H9 (cell line): ENCODE measurements around the gene GTF2H2. TPM values are rescaled to one million over a fixed set of nuclear protein-coding genes. Genes with fewer than 3 reads are reported as not detected.
"Not testable (repeated sequence)": the region's sequence is repeated elsewhere in the genome, so short reads cannot be mapped to it uniquely, and the experiment has no call there.

ENCODE experiments used
- DNase-seq: peaks from one replicate; pipeline ENCODE4 v3.0.0-alpha.2; 2017
- H2AFZ ChIP-seq: one replicate; pipeline ENCODE4 v1.6.1; 2013; ENCODE audit warnings: mild to moderate bottlenecking, low read length, control low read depth, moderate library complexity
- H2AK5ac ChIP-seq: 2 replicates; pipeline ENCODE4 v1.6.1; 2013; ENCODE audit warnings: low read length, control low read depth, mixed read lengths; ENCODE audit not compliant: insufficient read length
- H2BK120ac ChIP-seq: one replicate; pipeline ENCODE4 v1.6.1; 2013; ENCODE audit warnings: low read depth, mild to moderate bottlenecking, low read length, control low read depth, inconsistent platforms; ENCODE audit not compliant: poor library complexity, severe bottlenecking
- H2BK12ac ChIP-seq: 2 replicates; pipeline ENCODE4 v1.6.1; 2013; ENCODE audit warnings: low read length, control low read depth, mixed read lengths, low read depth; ENCODE audit not compliant: insufficient read length
- H2BK15ac ChIP-seq: 2 replicates; pipeline ENCODE4 v1.6.1; 2013; ENCODE audit warnings: low read depth, low read length, control low read depth
- H2BK20ac ChIP-seq: one replicate; pipeline ENCODE4 v1.6.1; 2013; ENCODE audit warnings: low read depth, mild to moderate bottlenecking, low read length, control low read depth, inconsistent platforms; ENCODE audit not compliant: poor library complexity, severe bottlenecking
- H2BK5ac ChIP-seq: 2 replicates; pipeline ENCODE4 v1.6.1; 2013; ENCODE audit warnings: low read length, control low read depth, mixed read lengths; ENCODE audit not compliant: insufficient read length
- H3K14ac ChIP-seq: 2 replicates; pipeline ENCODE4 v1.6.1; 2013; ENCODE audit warnings: low read length, control low read depth; ENCODE audit not compliant: insufficient read depth
- H3K18ac ChIP-seq: 2 replicates; pipeline ENCODE4 v1.6.1; 2013; ENCODE audit warnings: low read depth, mild to moderate bottlenecking, mixed read lengths, low read length, control low read depth; ENCODE audit not compliant: insufficient read length
- H3K23ac ChIP-seq: 2 replicates; pipeline ENCODE4 v1.6.1; 2013; ENCODE audit warnings: low read length, control low read depth, mixed read lengths, low read depth; ENCODE audit not compliant: insufficient read length
- H3K23me2 ChIP-seq: 2 replicates; pipeline ENCODE4 v1.6.1; 2013; ENCODE audit warnings: low read depth, mild to moderate bottlenecking, mixed read lengths, low read length, control low read depth; ENCODE audit not compliant: insufficient read length, poor library complexity, severe bottlenecking
- H3K27ac ChIP-seq: 2 replicates; pipeline ENCODE4 v1.5.1; 2013; ENCODE audit warnings: low read length, control low read depth, mixed read lengths, low read depth; ENCODE audit not compliant: insufficient read length
- H3K27me3 ChIP-seq: 2 replicates; pipeline ENCODE4 v1.6.1; 2013; ENCODE audit warnings: low read length, control low read depth, inconsistent platforms; ENCODE audit not compliant: insufficient read depth
- H3K4ac ChIP-seq: 2 replicates; pipeline ENCODE4 v1.6.1; 2013; ENCODE audit warnings: low read depth, mild to moderate bottlenecking, control low read depth, inconsistent platforms, low read length, moderate library complexity
- H3K4me1 ChIP-seq: 2 replicates; pipeline ENCODE4 v1.6.1; 2013; ENCODE audit warnings: low read length, control low read depth, inconsistent platforms; ENCODE audit not compliant: insufficient read depth
- H3K4me2 ChIP-seq: 2 replicates; pipeline ENCODE4 v1.6.1; 2013; ENCODE audit warnings: low read length, control low read depth, mixed read lengths; ENCODE audit not compliant: insufficient read length, insufficient read depth
- H3K56ac ChIP-seq: 2 replicates; pipeline ENCODE4 v1.6.1; 2013; ENCODE audit warnings: low read depth, mild to moderate bottlenecking, mixed read lengths, low read length, control low read depth; ENCODE audit not compliant: insufficient read length
- H3K79me1 ChIP-seq: 2 replicates; pipeline ENCODE4 v1.6.1; 2013; ENCODE audit warnings: low read depth, mild to moderate bottlenecking, moderate library complexity, low read length, control low read depth, inconsistent platforms; ENCODE audit not compliant: insufficient read depth, poor library complexity, severe bottlenecking
- H3K79me2 ChIP-seq: 2 replicates; pipeline ENCODE4 v1.6.1; 2013; ENCODE audit warnings: low read length, control low read depth, inconsistent platforms; ENCODE audit not compliant: insufficient read depth
- H3K9ac ChIP-seq: 2 replicates; pipeline ENCODE4 v1.6.1; 2013; ENCODE audit warnings: low read length, control low read depth, mixed read lengths; ENCODE audit not compliant: insufficient read length; ENCODE audit errors: extremely low read depth
- H3K9me3 ChIP-seq: one replicate; pipeline ENCODE4 v1.6.1; 2013; ENCODE audit warnings: low read depth, low read length, inconsistent platforms; ENCODE audit not compliant: control insufficient read depth
- H3T11ph ChIP-seq: one replicate; pipeline ENCODE4 v1.6.1; 2013; ENCODE audit warnings: mild to moderate bottlenecking, low read length, control low read depth, inconsistent platforms
- H4K20me1 ChIP-seq: one replicate; pipeline ENCODE4 v1.6.1; 2013; ENCODE audit not compliant: control insufficient read depth, insufficient read length, insufficient read depth
- H4K5ac ChIP-seq: 2 replicates; pipeline ENCODE4 v1.6.1; 2013; ENCODE audit warnings: low read depth, mild to moderate bottlenecking, mixed read lengths, low read length, control low read depth; ENCODE audit not compliant: insufficient read length
- H4K8ac ChIP-seq: replicated peaks from 2 replicates; pipeline ENCODE4 v1.6.1; 2013; ENCODE audit warnings: low read length, control low read depth, mixed read lengths, low read depth; ENCODE audit not compliant: insufficient read length
- H4K91ac ChIP-seq: 2 replicates; pipeline ENCODE4 v1.6.1; 2013; ENCODE audit warnings: low read depth, mild to moderate bottlenecking, moderate library complexity, mixed read lengths, low read length, control low read depth; ENCODE audit not compliant: insufficient read length
- H3K27ac Mint-ChIP-seq, 3 experiments: 2 replicates in 2 of 3; 3 replicates in 1 of 3; pipeline ENCODE4 v1.8.0; 2020 to 2021; ENCODE audit warnings: mixed read lengths in 3 of 3, mild to moderate bottlenecking in 1 of 3, moderate library complexity in 1 of 3
- H3K27me3 Mint-ChIP-seq: 2 replicates; pipeline ENCODE4 v1.8.0; 2021; ENCODE audit warnings: low read depth, mild to moderate bottlenecking, moderate library complexity, mixed read lengths
- H3K36me3 Mint-ChIP-seq, 3 experiments: 2 replicates in 2 of 3; 3 replicates in 1 of 3; pipeline ENCODE4 v1.8.0; 2020 to 2021; ENCODE audit warnings: low read depth in 3 of 3, mixed read lengths in 3 of 3; ENCODE audit not compliant: insufficient read depth in 1 of 3
- H3K4me1 Mint-ChIP-seq, 2 experiments: 2 replicates each; pipeline ENCODE4 v1.8.0; 2020; ENCODE audit warnings: mixed read lengths in 2 of 2
- H3K4me3 Mint-ChIP-seq, 2 experiments: 2 replicates in 1 of 2; 3 replicates in 1 of 2; pipeline ENCODE4 v1.8.0; 2020 to 2021; ENCODE audit warnings: mild to moderate bottlenecking in 2 of 2, mixed read lengths in 2 of 2, moderate library complexity in 1 of 2
- H3K9me3 Mint-ChIP-seq, 2 experiments: 2 replicates in 1 of 2; 3 replicates in 1 of 2; pipeline ENCODE4 v1.8.0; 2020; ENCODE audit warnings: mild to moderate bottlenecking in 2 of 2, mixed read lengths in 2 of 2, moderate library complexity in 1 of 2
- WGBS: extraction: QIAGEN DNeasy Blood & Tissue Kit; methylation state at CpG from one replicate; pipeline ENCODE4 v1.1.7; 2013; ENCODE audit warnings: missing lambda C conversion rate, low lambda C conversion rate, mixed read lengths; ENCODE audit not compliant: insufficient read length; ENCODE audit errors: extremely low coverage; 5-methylcytosine and 5-hydroxymethylcytosine counted together
- total RNA-seq: library from RNA; stranded (reverse); gene quantifications from 2 replicates; pipeline ENCODE4 v1.2.1, GENCODE V29; 2021

The GTF2H2 gene
- total RNA-seq, 1 experiment from 2014 or later, result 51.8 TPM

- not testable (repeated sequence) for H3K79me1 ChIP-seq, H3K27ac Mint-ChIP-seq, H3K4me2 ChIP-seq, H3K23ac ChIP-seq, H3K36me3 Mint-ChIP-seq, H2BK5ac ChIP-seq, H3K79me2 ChIP-seq, H3K9me3 ChIP-seq, H3K27ac ChIP-seq, H3K4ac ChIP-seq, H3K27me3 ChIP-seq, H4K20me1 ChIP-seq, H3K4me1 ChIP-seq, H3K4me1 Mint-ChIP-seq, H2AK5ac ChIP-seq, H3K23me2 ChIP-seq, H4K8ac ChIP-seq, H3K27me3 Mint-ChIP-seq, H3K56ac ChIP-seq, H2BK20ac ChIP-seq, H3K18ac ChIP-seq, H3T11ph ChIP-seq, H2BK120ac ChIP-seq, H3K9ac ChIP-seq, H2AFZ ChIP-seq, H2BK12ac ChIP-seq, DNase-seq, H3K9me3 Mint-ChIP-seq, H2BK15ac ChIP-seq, H4K5ac ChIP-seq, H4K91ac ChIP-seq, H3K4me3 Mint-ChIP-seq, H3K14ac ChIP-seq
- no CpG with 5 or more reads among the region's 2 CpGs for WGBS
These were observed 23.3 kb downstream of the GTF2H2 start for GRCh38 chr5:71044128-71044527.

- H3K9me3 Mint-ChIP-seq, H3T11ph ChIP-seq, H2BK15ac ChIP-seq, H3K23ac ChIP-seq, H3K4me1 ChIP-seq, H3K14ac ChIP-seq, H3K27ac Mint-ChIP-seq, H2AFZ ChIP-seq, H3K79me1 ChIP-seq, H2BK12ac ChIP-seq, H2BK5ac ChIP-seq, H2BK120ac ChIP-seq, H3K23me2 ChIP-seq, H3K9me3 ChIP-seq, H4K5ac ChIP-seq, H3K56ac ChIP-seq, H4K91ac ChIP-seq, H3K27me3 ChIP-seq, H3K4me1 Mint-ChIP-seq, H4K8ac ChIP-seq, H3K9ac ChIP-seq, H2BK20ac ChIP-seq, H3K4ac ChIP-seq, H3K79me2 ChIP-seq, H3K27ac ChIP-seq, H2AK5ac ChIP-seq, DNase-seq, H3K4me2 ChIP-seq, H3K18ac ChIP-seq, H4K20me1 ChIP-seq, H3K27me3 Mint-ChIP-seq, H3K36me3 Mint-ChIP-seq, H3K4me3 Mint-ChIP-seq: not testable (repeated sequence)
- no CpG with 5 or more reads among the region's 7 CpGs for WGBS
These were observed 36.3 kb downstream of the GTF2H2 start for GRCh38 chr5:71031046-71031776.
